NB4 (cell line): ENCODE results near the gene KCNQ2.

Experiments used
- CTCF ChIP-seq: IDR thresholded peaks from one replicate; pipeline ENCODE4 v1.5.1; 2012; ENCODE audit warnings: low read depth, low read length
- MYC ChIP-seq: IDR thresholded peaks from 2 replicates; pipeline ENCODE4 v1.6.1; 2011; ENCODE audit warnings: low read depth, low read length
- POLR2A ChIP-seq: IDR thresholded peaks from 2 replicates; pipeline ENCODE4 v1.6.1; 2011; ENCODE audit warnings: mild to moderate bottlenecking; ENCODE audit not compliant: insufficient read length; ENCODE audit errors: extremely low read depth
- TF ChIP-seq, protein P1 (sequence below): IDR thresholded peaks from 2 replicates; pipeline ENCODE4 v1.6.1; 2011; ENCODE audit warnings: low read depth, low read length

DNA sequence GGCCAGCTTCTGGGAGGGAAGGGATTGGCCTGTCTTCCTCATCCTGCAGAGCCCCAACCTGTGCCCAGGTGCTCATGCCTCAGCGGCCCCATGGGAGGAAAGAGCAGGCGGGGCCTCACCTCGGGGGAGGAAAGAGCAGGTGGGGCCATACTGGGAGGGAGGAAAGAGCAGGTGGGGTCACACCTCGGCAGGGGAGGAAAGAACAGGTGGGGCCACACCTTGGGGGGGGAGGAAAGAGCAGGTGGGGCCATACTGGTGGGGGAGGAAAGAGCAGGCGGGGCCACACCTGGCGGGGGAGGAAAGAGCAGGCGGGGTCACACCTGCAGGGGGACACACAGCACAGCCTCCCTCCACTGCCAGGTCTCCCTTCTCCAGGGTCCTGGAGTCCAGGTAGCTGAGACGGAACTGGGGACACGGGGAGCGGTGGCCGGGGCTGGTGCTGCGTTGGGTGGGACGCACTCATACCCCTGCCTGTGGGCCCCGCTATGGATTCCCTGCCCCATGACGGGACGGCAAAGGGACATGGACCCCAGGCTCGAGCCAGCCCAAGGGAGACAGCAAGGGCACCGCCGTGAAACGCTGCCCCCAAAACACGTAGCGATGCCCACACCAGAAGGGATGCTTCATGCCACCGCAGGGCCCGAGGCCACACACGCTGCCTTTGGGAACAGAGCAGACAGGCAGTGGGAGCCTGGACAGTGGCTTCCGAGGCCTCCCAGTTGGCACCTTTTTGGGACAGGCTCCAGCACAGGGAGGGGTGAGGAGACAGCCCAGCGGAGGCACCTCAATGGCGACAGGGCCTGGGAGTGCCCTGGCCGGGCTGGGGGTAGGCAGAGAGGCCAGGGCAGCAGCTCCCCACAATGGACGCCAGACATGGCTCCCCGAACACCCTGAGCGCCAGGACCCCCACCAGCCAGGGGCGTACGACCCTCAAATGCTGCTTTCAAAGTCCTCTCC, 68.0 kb downstream of the KCNQ2 start:
- no peak for TF ChIP-seq POLR2A
- no peak for TF ChIP-seq CTCF
- TF ChIP-seq, protein P1, sequence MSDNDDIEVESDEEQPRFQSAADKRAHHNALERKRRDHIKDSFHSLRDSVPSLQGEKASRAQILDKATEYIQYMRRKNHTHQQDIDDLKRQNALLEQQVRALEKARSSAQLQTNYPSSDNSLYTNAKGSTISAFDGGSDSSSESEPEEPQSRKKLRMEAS: no peak
- TF ChIP-seq MYC: no peak
